NB4 (cell line): ENCODE results near the gene CLDN22.

Experiments used
- DNase-seq: peaks from one replicate; pipeline ENCODE4 v3.0.0; 2010; ENCODE audit warnings: low read depth
- H3K4me3 ChIP-seq: one replicate; pipeline ENCODE4 v1.5.1; 2011; ENCODE audit warnings: mild to moderate bottlenecking, low read depth, low read length, moderate library complexity
- MYC ChIP-seq: IDR thresholded peaks from 2 replicates; pipeline ENCODE4 v1.6.1; 2011; ENCODE audit warnings: low read depth, low read length
- POLR2A ChIP-seq: IDR thresholded peaks from 2 replicates; pipeline ENCODE4 v1.6.1; 2011; ENCODE audit warnings: mild to moderate bottlenecking; ENCODE audit not compliant: insufficient read length; ENCODE audit errors: extremely low read depth
- TF ChIP-seq, protein P1 (sequence below): IDR thresholded peaks from 2 replicates; pipeline ENCODE4 v1.6.1; 2011; ENCODE audit warnings: low read depth, low read length
- TF ChIP-seq, protein P2 (sequence below): IDR thresholded peaks from one replicate; pipeline ENCODE4 v1.5.1; 2012; ENCODE audit warnings: low read depth, low read length

Gene CLDN22

DNA sequence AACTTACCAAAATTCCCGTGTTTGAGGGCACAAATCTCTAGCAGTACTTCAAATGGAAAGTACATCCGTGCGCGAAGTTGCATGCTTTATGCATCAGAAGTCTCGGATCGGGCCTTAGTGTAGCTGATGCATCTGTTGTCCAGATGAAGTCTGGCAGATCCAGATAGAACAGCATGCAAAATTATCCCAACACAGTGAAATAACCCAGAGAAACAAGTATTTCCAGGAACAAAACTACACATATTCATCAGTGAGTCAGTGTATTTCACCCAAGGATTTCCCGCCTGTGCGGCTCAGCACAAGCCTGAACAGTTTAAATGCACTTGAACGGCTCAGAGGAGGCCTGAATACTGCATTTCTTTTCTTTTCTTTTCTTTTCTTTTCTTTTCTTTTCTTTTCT is 29.6 kb upstream of the CLDN22 start:
- no peak for DNase-seq
- no peak overlapping the region for H3K4me3 ChIP-seq
- TF ChIP-seq, protein P1, sequence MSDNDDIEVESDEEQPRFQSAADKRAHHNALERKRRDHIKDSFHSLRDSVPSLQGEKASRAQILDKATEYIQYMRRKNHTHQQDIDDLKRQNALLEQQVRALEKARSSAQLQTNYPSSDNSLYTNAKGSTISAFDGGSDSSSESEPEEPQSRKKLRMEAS: no peak
- no peak for TF ChIP-seq POLR2A
- TF ChIP-seq, protein P2, sequence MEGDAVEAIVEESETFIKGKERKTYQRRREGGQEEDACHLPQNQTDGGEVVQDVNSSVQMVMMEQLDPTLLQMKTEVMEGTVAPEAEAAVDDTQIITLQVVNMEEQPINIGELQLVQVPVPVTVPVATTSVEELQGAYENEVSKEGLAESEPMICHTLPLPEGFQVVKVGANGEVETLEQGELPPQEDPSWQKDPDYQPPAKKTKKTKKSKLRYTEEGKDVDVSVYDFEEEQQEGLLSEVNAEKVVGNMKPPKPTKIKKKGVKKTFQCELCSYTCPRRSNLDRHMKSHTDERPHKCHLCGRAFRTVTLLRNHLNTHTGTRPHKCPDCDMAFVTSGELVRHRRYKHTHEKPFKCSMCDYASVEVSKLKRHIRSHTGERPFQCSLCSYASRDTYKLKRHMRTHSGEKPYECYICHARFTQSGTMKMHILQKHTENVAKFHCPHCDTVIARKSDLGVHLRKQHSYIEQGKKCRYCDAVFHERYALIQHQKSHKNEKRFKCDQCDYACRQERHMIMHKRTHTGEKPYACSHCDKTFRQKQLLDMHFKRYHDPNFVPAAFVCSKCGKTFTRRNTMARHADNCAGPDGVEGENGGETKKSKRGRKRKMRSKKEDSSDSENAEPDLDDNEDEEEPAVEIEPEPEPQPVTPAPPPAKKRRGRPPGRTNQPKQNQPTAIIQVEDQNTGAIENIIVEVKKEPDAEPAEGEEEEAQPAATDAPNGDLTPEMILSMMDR: no peak
- no peak for TF ChIP-seq MYC

DNA sequence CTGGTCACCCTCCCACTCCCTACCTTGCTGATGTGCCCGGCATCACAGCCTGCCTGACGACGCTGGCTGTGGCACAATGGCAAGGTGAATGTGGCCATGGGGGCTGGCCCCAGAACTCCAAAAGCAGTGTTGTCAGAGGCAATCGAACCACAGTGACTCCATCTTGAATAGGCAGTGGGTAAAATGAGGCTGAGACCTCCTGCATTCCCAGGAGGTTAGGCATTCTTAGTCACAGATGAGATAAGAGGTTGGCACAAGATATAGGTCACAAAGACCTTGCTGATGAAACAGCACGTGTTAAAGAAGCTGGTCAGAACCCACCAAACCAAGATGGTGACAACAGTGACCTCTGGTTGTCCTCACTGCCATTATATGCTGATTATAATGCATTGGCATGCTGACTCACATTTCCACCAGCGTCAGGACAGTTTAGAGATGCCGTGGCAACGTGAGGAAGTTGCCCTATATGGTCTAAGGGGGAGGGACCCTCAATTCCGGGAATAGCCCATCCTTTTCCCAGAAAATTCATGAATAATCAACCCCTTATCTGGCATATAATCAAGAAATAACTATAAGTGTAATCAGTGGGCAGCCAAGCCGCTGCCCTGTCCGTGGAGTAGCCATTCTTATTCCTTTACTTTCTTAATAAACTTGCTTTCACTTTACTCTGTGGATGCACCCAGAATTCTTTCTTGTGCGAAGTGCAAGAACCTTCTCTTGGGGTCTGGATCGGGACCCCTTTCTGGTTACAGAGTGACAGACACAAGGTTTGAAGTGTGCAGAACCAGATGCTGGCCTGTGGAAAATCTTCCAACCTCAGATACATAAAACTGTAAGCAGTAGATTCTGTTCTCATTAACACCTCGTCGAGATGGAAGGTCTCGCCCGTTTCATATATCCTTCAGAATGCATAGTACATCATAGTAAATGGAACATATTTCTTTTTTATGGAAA is 28.9 kb upstream of the CLDN22 start:
- H3K4me3 ChIP-seq: no peak overlapping the region
- peak; percentile 28 for DNase-seq
- TF ChIP-seq MYC (no peak), POLR2A (no peak)
- TF ChIP-seq, protein P1: no peak
- TF ChIP-seq, protein P2: no peak

DNA sequence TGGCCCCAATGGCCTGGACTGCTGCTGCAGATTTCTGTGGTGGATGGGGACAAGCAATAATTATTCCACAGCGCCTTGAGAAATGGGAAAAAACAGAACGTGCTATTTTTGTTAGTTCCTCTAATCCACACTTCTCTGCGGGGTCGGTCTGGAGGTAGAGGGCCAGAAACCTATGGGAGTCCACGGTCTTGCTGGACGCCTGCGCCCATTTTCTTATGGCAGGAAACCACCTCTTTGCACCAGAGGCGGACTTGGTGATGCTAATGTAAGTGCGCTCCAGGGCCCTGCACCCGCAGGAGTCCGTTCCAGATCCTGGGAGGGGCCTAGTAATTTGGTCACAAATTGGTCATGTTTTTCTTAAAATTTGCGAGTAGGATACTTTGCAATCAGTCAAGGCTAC is 28.1 kb upstream of the CLDN22 start:
- H3K4me3 ChIP-seq: no peak overlapping the region
- DNase-seq: no peak
- TF ChIP-seq, protein P2: no peak
- no peak for TF ChIP-seq MYC
- TF ChIP-seq, protein P1: no peak
- no peak for TF ChIP-seq POLR2A

DNA sequence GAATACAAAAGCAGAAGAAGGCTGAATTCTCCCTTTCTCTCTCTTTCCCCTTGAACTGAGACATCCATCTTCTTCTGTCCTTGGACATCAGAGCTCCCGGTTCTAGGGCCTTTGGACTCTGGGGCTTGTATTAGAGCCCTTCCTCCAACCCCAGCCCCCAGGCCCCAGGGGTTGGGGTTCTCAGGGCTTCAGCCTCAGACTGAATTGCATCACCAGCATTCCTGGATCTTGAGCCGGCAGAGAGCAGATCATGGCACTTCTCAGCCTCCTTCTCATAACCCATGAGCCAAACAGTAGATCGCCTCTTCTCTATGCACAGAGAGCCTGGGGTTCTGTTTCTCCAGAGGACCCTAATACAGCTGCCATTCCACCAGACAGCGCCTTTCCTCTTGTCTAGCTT is 27.5 kb upstream of the CLDN22 start:
- TF ChIP-seq, protein P1: no peak
- TF ChIP-seq MYC (no peak), POLR2A (no peak)
- TF ChIP-seq, protein P2: no peak
- no peak for DNase-seq

DNA sequence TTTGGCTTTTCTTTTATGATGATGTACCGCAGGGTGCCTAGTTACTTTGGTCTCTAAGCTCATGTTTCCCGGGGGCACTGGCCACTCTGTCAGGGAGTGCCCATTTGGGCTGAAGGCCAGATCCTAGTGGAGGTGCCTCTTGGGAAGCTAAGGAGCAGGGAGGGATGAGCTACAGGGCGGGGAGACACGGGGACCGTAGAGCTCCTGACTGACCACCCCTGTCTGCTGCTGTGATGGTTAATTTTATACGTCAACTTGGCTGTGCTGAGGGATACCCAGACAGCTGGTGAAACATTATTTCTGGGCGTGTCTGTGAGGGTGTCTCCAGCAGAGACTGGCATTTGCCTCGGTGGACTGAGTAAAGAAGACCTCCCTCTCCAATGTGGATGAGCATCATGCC is 27.1 kb upstream of the CLDN22 start:
- TF ChIP-seq, protein P2: no peak
- no peak for TF ChIP-seq POLR2A
- TF ChIP-seq, protein P1: no peak
- TF ChIP-seq MYC: no peak
- no peak for DNase-seq
- no peak overlapping the region for H3K4me3 ChIP-seq

More for the DNA sequence above, 27.5 kb upstream of the CLDN22 start:
- no peak overlapping the region for H3K4me3 ChIP-seq

DNA sequence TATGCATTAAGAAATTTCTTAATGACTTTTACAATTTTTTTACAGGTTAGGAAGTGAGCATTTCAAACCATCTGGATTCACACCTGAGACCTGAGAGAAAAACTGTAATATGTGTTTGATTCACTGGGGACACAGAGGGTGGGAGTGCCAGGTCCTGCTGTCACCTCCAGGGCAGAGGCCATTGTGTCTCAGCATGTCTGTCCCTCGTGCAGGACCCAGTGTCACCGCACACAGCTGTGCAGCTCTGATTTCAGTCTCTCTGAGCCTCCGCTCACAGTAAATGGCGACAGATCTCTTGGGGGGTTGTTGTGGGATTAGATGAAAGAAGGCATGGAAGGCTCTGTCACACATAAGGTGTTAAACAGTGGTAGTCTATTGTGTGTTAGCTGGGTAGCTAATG is 25.2 kb upstream of the CLDN22 start:
- DNase-seq: no peak
- no peak overlapping the region for H3K4me3 ChIP-seq
- no peak for TF ChIP-seq MYC
- no peak for TF ChIP-seq POLR2A
- TF ChIP-seq, protein P2: no peak
- TF ChIP-seq, protein P1: no peak
